Activated T-cell treated with anti-CD3 and anti-CD28 coated beads, Interleukin-2, amount 50 U/mL, for 1 hour (primary cell): ENCODE measurements around the gene C1QTNF9B.

Experiments
- DNase-seq: peaks from one replicate; pipeline ENCODE4 v3.0.0-alpha.2; 2020

C1QTNF9B gene

GRCh38 chr13:23856008-23856750, 41.1 kb downstream of the C1QTNF9B start:
- no peak for DNase-seq

DNA sequence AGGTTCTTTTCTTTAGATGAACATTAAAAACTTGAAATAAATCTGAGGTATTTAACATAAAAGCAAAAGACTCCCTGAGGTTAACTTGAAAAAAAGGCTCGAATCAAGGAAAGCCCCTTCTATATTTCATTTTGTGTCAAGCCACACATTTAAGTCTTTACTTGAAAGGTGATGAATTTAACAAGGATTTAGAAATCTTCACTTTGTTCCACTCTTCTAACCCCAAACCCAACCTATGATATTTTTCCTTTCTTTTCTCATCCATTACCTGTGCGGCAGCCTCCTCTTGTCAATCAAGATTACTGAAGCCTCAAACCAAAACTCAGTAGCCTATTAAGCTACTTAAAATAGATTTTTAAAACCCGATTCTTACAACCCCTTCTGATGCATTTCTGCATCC, 41.9 kb downstream of the C1QTNF9B start:
- no peak for DNase-seq

DNA sequence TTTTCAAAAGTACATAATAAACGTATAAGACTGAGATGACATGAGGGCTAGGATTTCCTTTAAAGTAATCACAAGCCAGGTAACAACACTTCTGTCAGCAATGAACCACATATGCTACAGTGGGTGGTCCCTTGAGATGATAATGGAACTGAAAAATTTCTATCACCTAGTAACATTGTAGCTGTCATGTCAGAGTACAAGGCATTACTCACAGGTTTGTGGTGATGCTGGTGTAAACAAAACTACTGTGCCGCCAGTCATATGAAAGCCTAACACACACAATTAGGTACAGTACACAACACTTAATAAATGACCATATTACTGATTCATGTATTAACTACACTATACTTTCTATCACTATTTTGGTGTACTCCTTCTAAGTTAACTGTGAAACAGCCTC, 45.0 kb downstream of the C1QTNF9B start:
- no peak for DNase-seq

DNA sequence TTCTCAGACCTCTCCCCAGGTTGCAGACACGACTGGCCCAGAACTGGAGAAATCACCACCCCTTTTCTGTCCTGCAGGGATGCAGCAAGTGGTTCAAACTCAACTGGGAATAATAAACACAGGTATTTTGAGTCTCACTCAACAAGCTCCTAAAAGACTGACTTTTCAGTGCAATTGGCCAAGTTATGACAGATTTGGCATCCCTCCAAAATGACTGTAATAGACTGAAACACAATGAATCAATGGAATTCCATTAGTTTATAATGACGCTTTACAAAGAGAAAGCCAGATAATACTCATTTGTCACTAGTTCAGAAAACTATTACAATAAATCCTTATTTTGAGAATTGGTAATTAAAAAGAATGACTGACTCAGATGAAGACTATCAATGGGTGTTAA, 46.2 kb downstream of the C1QTNF9B start:
- no peak for DNase-seq

DNA sequence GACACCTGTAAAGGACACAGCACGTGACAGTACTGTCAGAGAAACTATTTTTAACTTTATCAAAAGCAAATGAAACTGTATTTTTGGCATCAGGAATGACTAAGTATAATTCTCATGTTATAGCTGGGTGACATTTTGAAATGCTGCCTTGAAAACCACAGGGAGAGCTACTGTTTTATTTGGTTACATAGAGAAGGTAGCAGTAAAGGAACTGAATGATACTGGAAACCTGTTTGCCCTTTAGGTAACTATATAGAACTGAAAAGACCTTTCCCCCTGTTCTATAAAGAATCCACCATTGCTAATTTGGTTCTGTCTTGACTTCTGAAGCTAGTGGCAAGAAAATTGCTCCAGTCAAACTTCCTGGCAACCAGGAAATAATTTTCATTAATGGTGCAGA, 47.2 kb downstream of the C1QTNF9B start:
- DNase-seq, result no peak

GRCh38 chr13:23849670-23850069, 47.6 kb downstream of the C1QTNF9B start:
- DNase-seq, result no peak

- no peak for DNase-seq
Observed at GRCh38 chr13:23848646-23849141, 48.6 kb downstream of the C1QTNF9B start.

DNA sequence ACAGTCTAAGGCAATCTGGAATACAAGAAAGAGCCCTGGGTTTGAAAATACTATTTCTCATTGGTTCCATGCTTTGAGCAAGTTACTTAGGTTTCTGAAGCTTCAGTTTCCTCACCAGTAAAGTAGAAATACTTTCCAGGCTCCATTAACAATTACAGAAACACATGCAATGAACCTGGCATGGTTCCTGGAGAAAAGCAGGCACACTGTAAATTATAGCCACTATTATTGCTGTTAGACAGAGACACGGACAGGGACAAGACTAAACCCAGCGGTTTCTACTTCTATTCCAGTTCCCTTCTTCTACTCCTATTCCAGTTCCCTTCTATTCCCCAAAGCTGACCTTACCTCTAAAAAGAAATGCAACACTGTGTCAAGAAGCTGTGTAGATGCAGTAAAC, 49.3 kb downstream of the C1QTNF9B start:
- no peak for DNase-seq

GRCh38 chr13:23847497-23847896, 49.8 kb downstream of the C1QTNF9B start:
- DNase-seq, result no peak

GRCh38 chr13:23845105-23845725, 52.1 kb downstream of the C1QTNF9B start:
- no peak for DNase-seq

GRCh38 chr13:23844132-23844531, 53.2 kb downstream of the C1QTNF9B start:
- DNase-seq, result no peak

DNA sequence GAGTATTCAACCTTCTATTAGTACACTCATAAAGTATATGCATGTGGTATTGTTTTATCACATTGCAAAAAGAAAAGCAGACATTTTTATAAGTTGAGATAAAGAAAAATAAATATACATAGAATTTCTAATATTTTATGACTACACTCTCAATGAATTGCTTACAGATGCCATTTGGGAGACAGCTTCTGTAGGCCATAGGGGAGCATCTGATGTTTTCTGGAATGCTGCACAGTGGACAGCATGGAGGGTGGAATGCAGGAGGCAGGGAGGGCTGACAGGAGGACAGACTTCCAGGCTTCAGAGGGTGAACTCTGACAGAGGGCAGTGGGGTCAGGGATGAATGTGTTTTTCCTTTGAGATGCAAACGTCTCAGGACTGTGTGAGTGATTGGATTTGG, 53.9 kb downstream of the C1QTNF9B start:
- DNase-seq, result no peak

DNA sequence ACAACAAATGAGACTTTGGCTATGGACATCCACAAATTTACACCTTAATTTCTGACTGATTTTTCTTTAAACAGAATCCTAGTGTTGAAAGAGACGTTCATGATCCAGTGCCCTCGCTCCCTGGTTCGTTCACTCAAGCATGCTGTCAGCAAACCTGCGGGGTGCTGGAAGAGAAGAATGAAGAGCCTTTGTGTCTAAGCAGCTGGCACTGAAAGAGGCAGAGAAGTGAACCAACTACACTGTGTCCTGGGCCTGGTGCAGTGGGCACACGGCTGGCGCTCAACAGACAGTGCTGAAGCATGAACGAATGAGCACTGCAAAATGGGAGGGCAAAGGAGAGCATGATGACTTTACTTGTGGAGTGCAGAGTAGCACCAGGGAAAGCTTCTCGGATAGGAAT, 54.9 kb downstream of the C1QTNF9B start:
- no peak for DNase-seq
